HG03175 (cell line): ENCODE measurements around the gene MAP3K12.
"Not testable (repeated sequence)": the region's sequence is repeated elsewhere in the genome, so short reads cannot be mapped to it uniquely, and the experiment has no call there.

Source experiments
- ATAC-seq: cut with Tn5 transposase; IDR thresholded peaks from one replicate; pipeline ENCODE4 v1.9.1; 2021; ENCODE audit warnings: mild to moderate bottlenecking, moderate library complexity; ENCODE audit not compliant: unreplicated experiment

The MAP3K12 gene

GRCh38 chr12:53499266-53500141 lies at the start of gene MAP3K12:
Gene MAP3K12, minus strand, starts transcription at chr12:53499458. Its CDS starts 12,067 bp downstream, at chr12:53487391.
- no peak for ATAC-seq

GRCh38 chr12:53548354-53548753 lies 49.1 kb upstream of the MAP3K12 start:
- ATAC-seq = not testable (repeated sequence)

- no peak for ATAC-seq
Measured at GRCh38 chr12:53543539-53543938, 44.3 kb upstream of the MAP3K12 start.

DNA sequence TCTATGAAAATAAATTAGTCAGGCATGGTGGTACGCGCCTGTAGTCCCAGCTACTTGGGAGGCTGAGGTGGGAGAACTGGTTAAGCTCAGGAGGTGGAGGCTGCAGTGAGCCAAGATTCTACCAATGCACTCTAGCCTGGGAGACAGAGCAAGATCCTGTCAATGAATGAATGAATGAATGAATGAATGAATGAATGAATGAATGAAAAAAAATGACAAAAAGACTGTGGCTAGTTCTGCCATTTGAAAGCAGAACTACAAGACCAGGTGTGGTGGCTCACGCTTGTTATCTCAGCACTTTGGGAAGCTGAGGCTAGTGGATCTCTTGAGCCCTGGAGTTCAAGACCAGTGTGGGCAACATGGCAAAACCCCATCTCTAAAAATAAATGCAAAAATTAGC lies 40.3 kb upstream of the MAP3K12 start:
- ATAC-seq = no peak

DNA sequence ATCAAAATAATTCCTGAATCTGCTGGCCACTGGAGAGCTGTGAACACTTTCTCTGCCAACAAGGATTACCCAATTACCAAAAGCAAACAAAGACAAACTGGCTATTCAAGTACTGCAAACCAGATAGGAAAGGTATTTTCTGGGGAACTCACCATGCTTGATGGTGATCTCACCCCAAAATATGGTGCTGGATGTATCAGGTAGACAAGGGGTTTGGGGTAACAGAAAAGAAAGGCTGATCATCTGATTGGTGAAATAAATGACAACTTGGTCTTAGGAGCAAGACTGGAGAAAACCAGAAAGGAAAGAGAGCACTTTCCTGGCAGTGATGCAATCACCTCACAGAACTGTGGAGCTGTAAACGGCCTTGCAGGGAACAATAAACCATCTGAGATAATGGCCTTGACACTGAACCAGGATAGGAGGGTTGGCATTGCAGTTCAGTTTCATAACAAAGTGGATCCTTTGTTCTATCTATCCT lies 39.0 kb upstream of the MAP3K12 start:
- no peak for ATAC-seq

- ATAC-seq = no peak
Measured at GRCh38 chr12:53536962-53537361, 37.7 kb upstream of the MAP3K12 start.

DNA sequence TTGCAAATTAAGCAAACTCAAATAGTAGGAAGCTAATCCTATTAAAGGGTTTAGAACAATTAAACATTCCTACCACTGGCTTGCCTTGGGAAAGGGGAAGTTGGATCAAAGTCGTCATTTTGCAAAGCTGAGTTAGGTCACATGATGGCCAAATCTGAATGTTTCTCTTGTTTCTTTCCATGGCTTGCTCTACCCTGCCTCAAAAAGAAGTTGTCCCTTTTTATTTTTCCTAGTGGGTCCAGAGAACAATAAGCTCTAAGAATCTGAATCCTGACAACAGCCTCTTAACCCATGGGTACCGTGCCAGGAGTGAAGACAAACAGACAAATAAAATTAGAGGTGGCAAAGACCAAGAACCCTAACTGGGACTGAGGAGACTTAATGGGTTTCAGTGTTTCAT lies 34.2 kb upstream of the MAP3K12 start:
- no peak for ATAC-seq

DNA sequence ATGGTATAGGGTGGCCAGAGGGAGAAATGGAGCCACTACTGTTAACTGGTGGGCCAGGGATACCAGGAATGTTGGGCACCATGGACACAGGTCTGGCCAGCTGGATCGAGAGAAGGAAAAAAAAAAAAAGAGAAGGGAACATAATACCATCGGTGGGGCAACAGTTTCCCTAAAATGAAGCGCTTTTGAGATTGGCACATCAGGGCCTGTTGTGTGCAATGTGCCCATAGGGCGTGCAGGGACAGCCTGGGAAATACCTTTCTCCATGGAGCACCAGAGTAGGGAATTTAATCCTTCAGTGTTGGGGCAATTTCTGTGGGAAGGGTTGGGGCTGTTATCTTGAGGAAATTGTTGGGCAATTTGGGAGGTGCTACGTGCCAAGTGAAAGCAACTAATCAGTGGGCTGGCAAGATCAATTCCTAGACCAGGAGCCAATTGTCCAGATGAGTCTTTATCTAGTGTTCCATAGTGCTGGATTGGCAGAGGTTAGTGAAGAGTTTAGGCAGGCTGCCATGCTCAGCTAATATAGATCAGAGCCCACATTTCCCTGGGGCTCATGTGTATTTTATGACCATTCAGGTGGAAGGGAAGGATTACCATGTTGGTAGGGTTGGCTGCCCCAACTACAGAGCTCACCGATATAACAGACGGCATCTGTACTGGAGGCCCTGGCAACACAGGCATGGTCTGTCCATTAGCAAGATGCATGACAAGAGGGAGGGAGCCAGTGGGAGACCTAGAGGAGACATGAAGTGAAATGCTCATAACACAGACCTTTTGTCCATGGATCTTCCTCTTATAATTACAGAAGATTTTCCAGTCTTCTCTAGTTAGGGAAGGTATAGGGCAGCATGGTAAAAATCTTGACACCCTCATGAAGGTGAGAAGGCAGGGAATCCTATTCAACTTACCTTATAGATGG lies 33.5 kb upstream of the MAP3K12 start:
- no peak for ATAC-seq

GRCh38 chr12:53532021-53532420 lies 32.8 kb upstream of the MAP3K12 start:
- no peak for ATAC-seq

DNA sequence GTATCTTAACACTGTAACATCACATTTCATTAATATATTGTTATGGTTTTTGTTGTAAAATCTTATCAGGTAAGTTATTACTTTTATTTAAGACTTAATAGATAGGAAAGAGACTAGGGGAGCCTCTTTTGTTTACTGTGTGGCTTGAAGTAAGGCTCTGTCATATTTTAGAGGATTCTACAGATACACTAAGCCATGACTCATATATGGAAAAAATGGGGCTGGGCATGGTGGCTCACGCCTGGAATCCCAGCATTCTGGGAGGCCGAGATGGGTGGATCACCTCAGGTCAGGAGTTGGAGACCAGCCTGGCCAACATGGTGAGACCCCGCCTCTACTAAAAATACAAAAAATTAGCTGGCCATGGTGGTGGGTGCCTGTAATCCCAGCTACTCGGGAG lies 31.7 kb upstream of the MAP3K12 start:
- no peak for ATAC-seq

- ATAC-seq = no peak
Measured at GRCh38 chr12:53530061-53530460, 30.8 kb upstream of the MAP3K12 start.

DNA sequence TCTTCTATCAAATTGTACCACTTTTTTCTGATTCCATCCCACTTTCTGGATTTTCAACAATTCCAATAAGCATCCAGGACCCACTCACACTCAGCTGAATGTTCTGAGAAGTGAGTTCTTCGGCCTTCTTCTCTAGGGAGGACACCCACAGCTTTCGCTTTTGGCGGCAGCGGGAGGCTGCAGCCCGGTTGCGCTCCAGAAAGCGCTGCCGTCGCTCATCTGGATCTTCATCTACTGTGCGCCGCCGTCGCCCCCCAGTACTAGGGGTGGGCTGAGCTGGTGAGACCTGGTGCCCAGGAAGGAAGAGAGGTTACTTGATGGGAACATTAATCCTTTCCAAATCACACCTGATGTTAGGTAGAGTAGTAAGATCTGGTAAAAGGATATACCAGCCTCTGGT lies 25.2 kb upstream of the MAP3K12 start:
- no peak for ATAC-seq

- no peak for ATAC-seq
Measured at GRCh38 chr12:53523131-53523530, 23.9 kb upstream of the MAP3K12 start.

DNA sequence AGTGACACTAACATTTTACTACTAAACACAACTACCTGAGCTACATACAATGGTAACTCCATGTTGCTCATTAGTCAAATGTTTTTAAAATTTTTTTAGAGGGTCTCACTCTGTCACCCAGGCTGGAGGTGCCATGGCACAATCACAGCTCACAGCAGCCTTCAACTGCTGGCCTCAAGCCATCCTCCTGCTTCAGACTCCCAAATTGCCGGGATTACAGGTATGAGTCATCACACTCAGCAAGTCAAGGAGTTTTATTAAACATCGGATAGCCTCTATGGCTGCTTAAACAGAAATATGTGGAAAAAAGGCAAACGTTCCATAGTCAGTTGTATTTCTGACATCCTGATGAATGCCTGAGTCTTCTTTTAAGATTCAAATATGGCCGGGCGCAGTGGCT lies 19.1 kb upstream of the MAP3K12 start:
- no peak for ATAC-seq

- ATAC-seq = no peak
Measured at GRCh38 chr12:53516758-53517455, 17.6 kb upstream of the MAP3K12 start.

DNA sequence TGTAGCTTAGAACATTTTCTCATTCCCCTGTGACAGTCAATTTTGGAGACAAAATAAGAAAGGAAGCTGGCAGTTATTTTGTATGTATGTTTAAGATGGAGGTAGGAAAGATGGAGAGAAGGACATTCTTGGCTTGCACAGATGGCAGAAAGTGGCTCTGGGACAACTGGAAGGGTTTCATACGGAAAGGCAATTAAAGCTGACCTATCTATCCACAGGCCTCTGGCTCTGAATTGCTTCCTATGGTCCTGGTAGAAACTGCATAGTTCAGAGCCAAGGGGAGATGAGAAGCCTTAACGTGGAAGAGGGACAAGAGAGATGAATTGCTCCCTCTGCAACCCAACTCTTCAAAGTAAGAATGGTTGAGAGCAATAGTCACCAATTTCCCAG lies 16.0 kb upstream of the MAP3K12 start:
- no peak for ATAC-seq

DNA sequence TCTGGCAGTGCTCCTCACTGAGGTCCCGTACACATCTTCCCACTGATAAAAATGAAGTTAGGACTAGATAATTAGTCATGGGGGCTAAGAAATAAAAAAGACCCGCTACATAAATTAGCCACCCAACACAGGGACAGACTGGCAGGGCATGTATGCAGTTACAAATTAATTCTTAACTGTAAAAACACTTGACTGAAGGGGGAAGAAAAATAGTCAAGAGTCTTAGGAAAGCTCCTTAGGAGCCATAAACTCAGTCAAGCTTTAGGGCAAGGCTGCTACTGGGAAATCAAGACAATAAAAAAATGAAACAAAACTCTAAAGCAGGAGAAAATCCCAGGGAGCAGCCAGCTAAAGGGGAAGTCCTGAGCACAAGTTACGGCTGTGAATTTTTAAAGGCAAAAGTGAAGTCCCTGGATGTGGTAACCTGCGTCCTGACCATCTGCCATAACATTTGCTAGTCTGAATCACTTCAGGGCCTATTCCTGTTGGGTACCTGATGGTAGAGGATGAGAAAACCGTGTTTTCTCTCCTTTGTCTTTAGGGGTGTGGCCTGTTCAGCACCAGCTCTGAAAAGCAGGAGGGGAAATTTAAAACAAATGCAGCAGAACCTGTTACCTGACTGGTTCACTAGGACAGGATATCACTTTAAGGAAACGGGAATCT lies 15.5 kb upstream of the MAP3K12 start:
- ATAC-seq = no peak

DNA sequence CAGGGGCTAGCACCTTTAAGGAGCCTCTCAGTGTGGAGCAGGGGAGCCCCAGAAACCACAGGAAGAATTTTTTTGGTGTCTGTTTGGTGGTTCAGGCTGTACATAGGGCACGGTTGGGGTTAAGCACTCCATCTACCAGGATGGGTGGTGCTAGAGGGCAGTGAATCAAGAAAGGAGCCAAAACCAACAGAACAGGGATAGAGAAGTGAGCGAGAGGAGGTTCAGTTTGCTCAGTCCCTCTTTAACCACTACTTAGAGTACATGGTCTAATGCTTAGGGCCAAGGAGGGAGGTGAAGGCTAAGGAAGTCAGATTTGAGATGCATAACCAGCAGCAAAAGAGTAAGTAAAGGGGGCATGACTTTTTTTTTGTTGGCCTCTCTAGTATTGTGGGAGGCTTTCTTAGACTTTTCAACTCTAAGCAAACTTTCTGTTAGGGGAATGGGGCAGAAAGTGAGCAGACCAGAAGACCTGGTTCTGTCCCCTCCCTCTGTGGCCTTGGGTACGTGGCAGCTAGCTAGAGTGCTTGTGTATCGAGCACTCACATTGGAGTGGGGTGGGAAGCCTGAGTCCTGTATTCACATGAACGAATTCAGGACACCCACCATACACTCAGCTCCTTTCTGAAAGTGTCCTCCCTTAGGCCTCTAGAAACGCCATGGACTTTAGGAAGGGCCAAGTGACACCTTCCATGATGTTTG lies 14.6 kb upstream of the MAP3K12 start:
- no peak for ATAC-seq

DNA sequence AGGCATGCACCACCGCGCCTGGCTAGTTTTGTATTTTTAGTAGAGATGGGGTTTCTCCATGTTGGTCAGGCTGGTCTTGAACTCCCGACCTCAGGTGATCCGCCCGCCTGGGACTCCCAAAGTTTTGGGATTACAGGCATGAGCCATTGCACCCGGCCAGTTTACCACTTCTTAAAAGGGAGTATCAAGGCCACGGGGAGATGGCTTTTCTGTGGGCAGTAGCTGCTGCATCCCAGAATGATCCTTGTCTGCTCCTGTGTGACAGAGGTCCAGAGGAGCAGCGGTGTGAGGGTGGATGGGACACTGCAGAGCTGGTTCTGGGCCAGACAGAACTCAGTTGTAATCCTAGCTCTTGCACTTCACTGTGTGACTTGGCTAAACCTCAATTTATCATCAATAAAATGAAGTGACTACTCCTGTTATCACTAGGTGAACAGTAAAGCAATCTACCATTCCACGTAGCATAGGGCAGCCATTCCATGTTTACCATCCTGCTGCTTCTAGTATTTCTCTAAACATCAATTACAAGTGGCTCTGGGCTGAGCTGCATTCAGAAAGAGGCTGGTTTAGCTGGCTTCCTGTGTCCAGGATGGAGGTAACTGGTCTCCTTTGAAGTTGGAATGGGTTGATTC lies 11.0 kb upstream of the MAP3K12 start:
- no peak for ATAC-seq
